Measurements from ENCODE around the gene ARHGEF19.
"Not testable (repeated sequence)": the region's sequence is repeated elsewhere in the genome, so short reads cannot be mapped to it uniquely, and the experiment has no call there.

The ARHGEF19 gene

GRCh38 chr1:16171314-16172151, 40.9 kb downstream of the ARHGEF19 start:
- H3K36me3 Mint-ChIP-seq (ENCODE audit: low read depth) = no peaks in the 10 kb centered on the region
- H3K27me3 Mint-ChIP-seq (ENCODE audit: low read depth, poor library complexity) = peaks cover 3% of the 10 kb centered on the region
- DNase-seq = no peak
- peak overlapping the region; percentile 5 for H3K27ac Mint-ChIP-seq
- H3K9me3 Mint-ChIP-seq = no peaks in the 10 kb centered on the region
- H3K4me3 Mint-ChIP-seq = no peak overlapping the region
- no peak for TF ChIP-seq CTCF (IDR thresholded peaks at IDR 0.05)
- H3K4me1 Mint-ChIP-seq = peaks cover 40% of the 10 kb centered on the region

GRCh38 chr1:16170283-16170673, 42.2 kb downstream of the ARHGEF19 start:
- Mint-ChIP-seq H3K27ac (no peak overlapping the region), H3K4me3 (no peak overlapping the region), H3K27me3 (ENCODE audit: low read depth, poor library complexity) (peaks cover 3% of the 10 kb centered on the region), H3K36me3 (ENCODE audit: low read depth) (no peaks in the 10 kb centered on the region), H3K4me1 (peaks cover 43% of the 10 kb centered on the region), H3K9me3 (no peaks in the 10 kb centered on the region)
- no peak for TF ChIP-seq CTCF (IDR thresholded peaks at IDR 0.05)
- DNase-seq = no peak

GRCh38 chr1:16168622-16169360, 43.7 kb downstream of the ARHGEF19 start:
- Mint-ChIP-seq H3K27me3 (ENCODE audit: low read depth, poor library complexity) (peaks cover 6% of the 10 kb centered on the region), H3K9me3 (no peaks in the 10 kb centered on the region), H3K4me3 (peak overlapping the region; percentile 77), H3K4me1 (peaks cover 53% of the 10 kb centered on the region), H3K36me3 (ENCODE audit: low read depth) (no peaks in the 10 kb centered on the region), H3K27ac (no peak overlapping the region)
- no peak for DNase-seq
- no peak for TF ChIP-seq CTCF (IDR thresholded peaks at IDR 0.05)

GRCh38 chr1:16168144-16168495, 44.3 kb downstream of the ARHGEF19 start:
- not testable (repeated sequence) for DNase-seq; H3K27ac Mint-ChIP-seq; H3K27me3 Mint-ChIP-seq (ENCODE audit: low read depth, poor library complexity); H3K36me3 Mint-ChIP-seq (ENCODE audit: low read depth); H3K9me3 Mint-ChIP-seq
- Mint-ChIP-seq H3K4me3 (peak overlapping the region; percentile 77), H3K4me1 (peaks cover 56% of the 10 kb centered on the region)

- peak; percentile 91 for DNase-seq
- H3K36me3 Mint-ChIP-seq (ENCODE audit: low read depth) = no peaks in the 10 kb centered on the region
- H3K9me3 Mint-ChIP-seq = no peaks in the 10 kb centered on the region
- peaks cover 6% of the 10 kb centered on the region for H3K27me3 Mint-ChIP-seq (ENCODE audit: low read depth, poor library complexity)
- peak overlapping the region; percentile 77 for H3K4me3 Mint-ChIP-seq
- peaks cover 60% of the 10 kb centered on the region for H3K4me1 Mint-ChIP-seq
- H3K27ac Mint-ChIP-seq = no peak overlapping the region
- no peak for TF ChIP-seq CTCF (IDR thresholded peaks at IDR 0.05)
These were observed 44.9 kb downstream of the ARHGEF19 start for GRCh38 chr1:16167331-16168143.

DNA sequence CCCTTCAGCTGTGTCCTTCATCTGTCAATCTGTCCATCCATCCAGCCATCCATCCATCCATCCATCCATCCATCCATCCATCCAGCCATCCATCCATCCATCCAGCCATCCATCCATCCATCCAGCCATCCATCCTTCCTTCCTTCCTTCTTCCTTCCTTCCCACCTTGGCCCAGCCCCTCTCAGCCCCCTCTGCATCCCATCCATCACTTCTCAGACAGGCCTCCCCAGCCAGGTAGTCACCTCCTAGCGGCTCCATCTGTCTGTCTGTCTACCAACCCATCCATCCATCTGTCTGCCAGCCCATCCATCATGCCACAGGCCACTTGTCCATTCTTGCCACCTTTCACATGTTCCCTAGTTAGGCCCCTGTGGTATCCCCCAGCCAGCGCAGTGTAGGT, 46.3 kb downstream of the ARHGEF19 start:
- TF ChIP-seq CTCF (IDR thresholded peaks at IDR 0.05) = no peak
- DNase-seq = no peak
- Mint-ChIP-seq H3K36me3 (ENCODE audit: low read depth) (no peaks in the 10 kb centered on the region), H3K27me3 (ENCODE audit: low read depth, poor library complexity) (peaks cover 16% of the 10 kb centered on the region), H3K9me3 (no peaks in the 10 kb centered on the region), H3K4me1 (peaks cover 69% of the 10 kb centered on the region), H3K4me3 (peak overlapping the region; percentile 66), H3K27ac (no peak overlapping the region)

All from nephron progenitor cell (in vitro differentiated cells).